HG03354 (cell line): ENCODE data around the gene SPG21.

Experiments used
- ATAC-seq: cut with Tn5 transposase; IDR thresholded peaks from one replicate; pipeline ENCODE4 v1.9.1; 2021; ENCODE audit warnings: mild to moderate bottlenecking; ENCODE audit not compliant: unreplicated experiment, poor library complexity, severe bottlenecking

Gene SPG21

DNA sequence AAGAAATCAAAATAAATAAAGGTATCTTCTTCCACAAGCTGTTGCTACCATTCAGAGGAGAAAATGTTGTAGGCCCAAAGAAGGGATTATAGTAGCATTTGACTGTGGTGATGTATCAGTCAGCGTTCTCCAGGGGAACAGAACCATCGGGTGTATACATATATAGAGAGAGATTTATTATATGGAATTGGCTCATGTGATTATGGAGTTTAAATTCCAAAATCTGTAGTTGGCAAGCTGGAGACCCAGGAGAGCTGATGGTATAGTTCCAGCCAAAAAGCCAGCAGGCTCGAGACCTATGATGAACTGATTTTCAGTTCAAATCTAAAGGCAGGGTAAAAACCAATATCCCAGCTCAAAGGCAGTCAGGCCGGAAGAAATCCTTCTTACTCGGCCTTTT, 7.4 kb upstream of the SPG21 start:
- ATAC-seq, result no peak

DNA sequence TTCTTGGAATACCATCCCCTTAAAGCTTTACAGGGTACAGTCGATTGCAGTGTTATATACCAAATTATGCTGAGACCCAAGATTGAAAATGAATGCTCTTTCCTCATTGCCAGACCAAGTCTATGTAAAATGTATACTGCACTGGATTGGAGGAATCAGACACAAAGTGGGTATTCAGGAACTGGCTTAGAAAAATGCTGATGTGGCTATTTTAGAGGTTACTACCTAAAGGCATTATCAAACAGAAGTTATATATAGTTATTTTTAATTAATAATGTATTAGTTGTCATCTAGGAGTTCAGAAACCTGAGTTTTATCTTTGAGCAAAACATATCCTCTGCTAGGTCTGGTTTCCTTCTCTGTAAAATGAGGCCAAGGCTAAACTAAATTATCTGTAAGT, 3.6 kb upstream of the SPG21 start:
- no peak for ATAC-seq

DNA sequence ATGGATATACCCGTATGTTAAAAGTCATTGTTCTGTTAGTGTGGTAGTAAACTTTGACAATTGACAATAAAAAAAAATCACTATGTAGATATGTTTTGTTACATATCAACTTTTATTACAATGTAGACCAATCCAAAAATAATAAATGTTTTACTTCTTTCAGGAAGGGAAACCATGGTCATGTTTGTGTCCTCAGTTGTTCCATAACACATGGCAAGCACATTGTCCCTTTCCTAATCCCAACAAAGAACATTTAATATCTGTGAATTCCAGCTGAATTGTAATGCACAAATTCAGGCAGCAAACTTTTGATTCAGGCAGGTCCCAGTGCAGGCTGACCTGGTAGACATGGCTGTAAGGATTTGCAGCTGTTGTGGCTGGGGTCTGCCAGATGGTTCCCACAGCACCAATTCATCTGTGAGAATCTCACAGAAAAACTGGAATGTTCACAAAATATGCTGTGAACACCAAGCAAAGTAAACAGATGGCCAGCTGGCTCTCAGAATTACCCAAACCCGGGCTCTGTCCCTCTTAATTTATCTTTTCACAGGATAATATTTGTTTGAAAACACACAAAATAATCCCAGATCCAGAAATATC, 1.9 kb upstream of the SPG21 start:
- ATAC-seq, result no peak

- ATAC-seq, result no peak
Observed at GRCh38 chr15:64990168-64990470, 405 bp upstream of the SPG21 start.

GRCh38 chr15:64987136-64987535, 2.6 kb downstream of the SPG21 start:
- ATAC-seq, result no peak

DNA sequence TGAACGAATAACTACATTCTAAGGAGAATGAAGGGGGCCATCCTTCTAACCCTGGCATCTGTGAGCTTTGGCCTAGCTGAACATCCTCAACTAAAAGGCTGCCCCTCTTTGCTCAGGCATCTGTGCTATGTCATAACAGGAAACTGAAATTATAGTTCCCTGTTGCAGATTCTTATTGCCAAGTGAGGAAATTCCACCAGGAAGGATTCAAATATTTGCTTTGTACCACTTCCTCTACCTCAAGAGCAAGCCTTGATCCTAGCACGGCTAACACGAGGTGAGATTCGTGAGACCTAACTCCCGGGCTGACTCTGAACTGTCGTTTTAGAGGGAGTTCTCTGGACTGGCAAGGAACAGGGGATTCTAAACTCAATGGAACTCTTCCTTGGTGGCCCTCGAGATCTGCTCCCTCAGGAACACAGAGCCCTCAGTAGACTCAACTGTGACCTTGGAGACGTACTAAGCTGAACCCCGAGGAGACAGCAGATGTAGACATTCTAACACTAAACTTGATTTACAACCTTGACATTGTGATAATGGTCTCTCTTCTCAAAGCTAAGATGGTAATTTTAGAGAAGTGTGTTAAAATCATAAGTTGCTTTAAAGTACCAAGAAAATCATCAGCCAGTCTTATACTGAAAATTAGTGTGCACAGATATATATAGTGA, 4.2 kb downstream of the SPG21 start:
- ATAC-seq, result no peak

- ATAC-seq, result no peak
Observed at GRCh38 chr15:64982472-64982871, 7.2 kb downstream of the SPG21 start.

DNA sequence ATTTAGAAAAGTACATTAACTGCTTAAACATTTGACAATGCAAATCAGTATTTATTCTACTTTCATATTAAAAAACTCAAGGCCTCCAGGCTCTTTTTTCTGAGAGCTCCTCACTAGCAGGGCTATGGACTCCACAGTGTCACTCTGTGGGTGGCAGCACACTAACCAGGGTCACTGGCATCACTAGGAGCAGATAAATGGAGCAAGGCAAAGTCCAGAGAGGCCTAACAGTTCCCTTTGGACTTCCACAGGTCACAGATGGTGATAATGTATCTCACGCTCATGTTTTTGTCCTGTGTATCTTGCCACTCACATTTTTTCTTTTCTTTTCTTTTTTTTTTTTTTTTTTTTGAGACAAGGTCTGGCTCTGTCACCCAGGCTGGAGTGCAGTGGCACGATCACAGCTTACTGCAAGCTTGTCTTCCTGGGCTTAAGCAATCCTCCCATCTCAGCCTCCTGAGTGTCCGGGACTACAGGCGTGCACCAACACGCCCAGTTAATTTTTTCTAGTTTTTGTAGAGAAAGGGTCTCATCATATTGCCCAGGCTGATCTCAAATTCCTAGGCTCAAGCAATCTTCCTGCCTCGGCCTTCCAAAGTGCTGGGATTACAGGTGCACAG, 7.8 kb downstream of the SPG21 start:
- ATAC-seq, result no peak

- no peak for ATAC-seq
Observed at GRCh38 chr15:64979252-64979710, 10.4 kb downstream of the SPG21 start.

GRCh38 chr15:64975390-64975789, 14.3 kb downstream of the SPG21 start:
- ATAC-seq, result no peak

GRCh38 chr15:64970698-64971097, 19.0 kb downstream of the SPG21 start:
- ATAC-seq, result no peak

GRCh38 chr15:64969401-64969800, 20.3 kb downstream of the SPG21 start:
- no peak for ATAC-seq

DNA sequence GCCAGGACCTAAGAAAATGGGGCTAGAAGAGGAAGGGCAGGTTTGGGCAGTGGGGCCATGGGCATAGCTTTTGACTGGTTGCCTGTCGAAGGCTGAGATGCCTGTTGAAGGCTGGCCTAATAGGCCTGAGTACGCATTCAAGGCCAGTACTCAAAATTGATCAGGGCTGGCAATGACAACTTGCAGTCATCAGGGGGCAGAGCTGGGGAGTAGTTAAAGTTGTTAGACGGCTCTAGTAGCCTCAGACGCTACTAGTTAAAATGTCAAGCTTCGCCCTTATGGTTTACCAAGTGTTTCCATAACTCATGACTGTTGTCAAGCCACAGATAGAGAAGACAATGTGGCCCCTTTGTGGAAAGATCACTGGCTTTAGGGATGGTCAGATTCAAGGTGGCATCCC, 28.7 kb downstream of the SPG21 start:
- ATAC-seq, result no peak

GRCh38 chr15:64960153-64960552, 29.6 kb downstream of the SPG21 start:
- no peak for ATAC-seq

DNA sequence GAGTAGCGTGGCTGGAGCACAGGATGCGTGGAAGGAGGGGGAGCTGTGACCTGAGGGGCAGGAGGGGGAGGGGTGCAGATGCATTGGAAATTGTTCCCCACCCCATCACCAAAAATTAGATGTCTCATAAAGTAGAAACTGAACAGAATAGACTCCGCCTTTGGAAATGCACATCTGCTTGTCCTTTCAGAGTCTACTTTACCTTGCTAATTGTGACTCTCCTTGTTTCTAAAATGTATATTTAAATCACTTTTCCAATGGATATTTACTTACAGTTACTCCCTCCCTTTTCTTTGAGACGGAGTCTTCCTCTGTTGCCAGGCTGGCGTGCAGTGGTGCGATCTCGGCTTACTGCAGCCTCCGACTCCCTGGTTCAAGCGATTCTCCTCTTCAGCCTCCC, 30.6 kb downstream of the SPG21 start:
- no peak for ATAC-seq

DNA sequence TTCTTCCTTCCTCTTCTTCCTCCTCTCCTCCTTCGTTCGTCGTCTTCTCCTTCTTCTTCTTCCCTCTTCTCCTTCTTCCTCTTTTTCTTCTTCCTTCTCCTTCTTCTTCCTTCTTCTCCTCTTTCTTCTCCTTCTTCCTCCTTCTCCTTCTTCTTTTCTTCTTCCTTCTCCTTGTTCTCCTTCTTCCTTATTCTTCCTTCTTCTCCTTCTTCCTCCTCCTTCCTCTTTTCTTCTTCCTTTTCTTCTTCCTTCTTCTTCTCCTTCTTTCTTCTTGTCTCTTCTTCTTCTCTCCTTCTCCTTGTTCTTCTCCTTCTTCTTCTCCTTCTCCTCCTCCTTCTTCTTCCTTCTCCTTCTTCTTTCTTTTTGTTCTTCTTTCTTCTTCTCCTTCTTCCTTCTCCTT, 35.3 kb downstream of the SPG21 start:
- no peak for ATAC-seq

GRCh38 chr15:64951777-64952418, 37.8 kb downstream of the SPG21 start:
- no peak for ATAC-seq

- no peak for ATAC-seq
Observed at GRCh38 chr15:64950888-64951287, 38.8 kb downstream of the SPG21 start.

DNA sequence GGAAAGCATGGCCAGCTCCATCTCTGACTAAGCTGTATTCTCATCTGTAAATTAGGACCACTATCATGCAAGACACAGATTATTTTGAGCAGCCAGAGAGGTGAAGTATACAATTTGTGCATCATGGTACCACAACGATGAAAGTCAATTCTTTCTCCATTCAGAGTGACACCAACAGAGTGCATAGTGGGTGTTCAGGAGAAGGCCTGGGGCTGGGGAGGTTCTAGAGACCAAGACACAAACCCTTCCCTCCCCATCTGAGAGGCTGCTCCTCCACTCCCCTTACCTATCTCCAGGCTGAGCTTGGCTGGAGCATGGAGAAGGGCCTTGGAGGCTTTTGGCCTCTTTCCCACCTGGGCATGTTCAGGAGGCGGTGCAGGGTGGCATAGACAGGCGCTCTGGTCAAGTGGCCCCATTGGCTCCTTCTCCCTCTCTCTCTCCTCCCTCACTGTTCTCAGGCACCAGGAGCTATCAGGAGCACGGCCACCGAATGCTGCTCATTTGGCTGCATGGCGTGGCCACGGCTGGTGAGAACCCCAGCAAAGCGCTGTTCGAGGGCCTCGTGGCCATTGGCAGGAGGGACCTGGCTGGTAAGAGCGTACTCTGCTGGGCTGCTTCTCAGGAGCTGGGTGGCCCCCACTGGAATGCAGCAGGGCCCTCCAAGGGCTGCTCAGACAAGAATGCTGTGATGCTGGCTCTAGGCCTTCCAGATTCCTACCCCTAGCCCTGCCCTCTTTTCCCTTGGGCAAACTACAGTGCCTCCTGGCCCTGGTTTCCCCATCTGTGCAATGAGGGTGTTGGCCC, 40.1 kb downstream of the SPG21 start:
- no peak for ATAC-seq

GRCh38 chr15:64948916-64949315, 40.8 kb downstream of the SPG21 start:
- no peak for ATAC-seq
